ENCODE results near the gene IPCEF1. TPM values are rescaled to one million over a fixed set of nuclear protein-coding genes. Genes with fewer than 3 reads are reported as not detected.

The IPCEF1 gene
- total RNA-seq, 1 donor from 2014 or later: not detected

DNA sequence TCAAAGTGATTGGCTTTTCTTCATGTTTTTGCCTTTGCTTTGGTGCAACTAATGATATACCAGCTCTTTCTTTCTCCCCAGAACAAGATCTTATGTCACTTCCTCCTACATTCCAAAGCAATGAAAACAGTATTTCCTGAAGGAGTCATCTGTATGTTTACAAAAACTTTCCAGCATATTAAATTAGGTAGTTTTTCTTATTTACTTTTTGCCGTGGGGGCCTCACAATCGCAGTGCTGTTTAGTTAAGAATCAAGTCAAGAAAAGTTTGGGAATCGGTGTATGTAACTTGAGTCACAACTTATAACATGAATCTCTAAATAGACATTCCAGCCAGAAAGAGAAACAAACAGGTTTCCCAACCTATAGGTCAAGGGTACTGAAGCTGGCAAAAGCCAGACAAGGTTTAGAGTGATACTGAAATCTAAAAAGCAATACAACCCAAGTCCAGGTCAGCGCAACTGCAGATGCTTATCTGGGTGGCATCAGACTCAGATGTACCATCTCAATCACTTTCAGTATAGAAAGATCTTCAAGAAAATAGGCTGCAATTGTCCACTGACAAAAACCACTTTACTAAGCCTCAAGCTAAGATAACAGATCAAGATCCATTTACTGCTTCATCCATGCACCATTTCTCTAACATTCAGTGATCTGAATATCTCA lies 63.6 kb downstream of the IPCEF1 start:
- Histone ChIP-seq H3K4me1 (peaks cover 0 to 6% of the 10 kb centered on the region in 2 donors), H3K9me3 (no peaks in the 10 kb centered on the region), H3K36me3 (no peaks in the 10 kb centered on the region), H3K27ac (no peak overlapping the region), H3K27me3 (no peaks in the 10 kb centered on the region), H3K4me3 (no peak overlapping the region)
- TF ChIP-seq, protein P1, sequence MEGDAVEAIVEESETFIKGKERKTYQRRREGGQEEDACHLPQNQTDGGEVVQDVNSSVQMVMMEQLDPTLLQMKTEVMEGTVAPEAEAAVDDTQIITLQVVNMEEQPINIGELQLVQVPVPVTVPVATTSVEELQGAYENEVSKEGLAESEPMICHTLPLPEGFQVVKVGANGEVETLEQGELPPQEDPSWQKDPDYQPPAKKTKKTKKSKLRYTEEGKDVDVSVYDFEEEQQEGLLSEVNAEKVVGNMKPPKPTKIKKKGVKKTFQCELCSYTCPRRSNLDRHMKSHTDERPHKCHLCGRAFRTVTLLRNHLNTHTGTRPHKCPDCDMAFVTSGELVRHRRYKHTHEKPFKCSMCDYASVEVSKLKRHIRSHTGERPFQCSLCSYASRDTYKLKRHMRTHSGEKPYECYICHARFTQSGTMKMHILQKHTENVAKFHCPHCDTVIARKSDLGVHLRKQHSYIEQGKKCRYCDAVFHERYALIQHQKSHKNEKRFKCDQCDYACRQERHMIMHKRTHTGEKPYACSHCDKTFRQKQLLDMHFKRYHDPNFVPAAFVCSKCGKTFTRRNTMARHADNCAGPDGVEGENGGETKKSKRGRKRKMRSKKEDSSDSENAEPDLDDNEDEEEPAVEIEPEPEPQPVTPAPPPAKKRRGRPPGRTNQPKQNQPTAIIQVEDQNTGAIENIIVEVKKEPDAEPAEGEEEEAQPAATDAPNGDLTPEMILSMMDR (IDR thresholded peaks at IDR 0.05): no peak
- intact Hi-C loops (cut with DNase I): no loop called here
- no peak for DNase-seq (ENCODE audit: low spot score in 2 of 2)

DNA sequence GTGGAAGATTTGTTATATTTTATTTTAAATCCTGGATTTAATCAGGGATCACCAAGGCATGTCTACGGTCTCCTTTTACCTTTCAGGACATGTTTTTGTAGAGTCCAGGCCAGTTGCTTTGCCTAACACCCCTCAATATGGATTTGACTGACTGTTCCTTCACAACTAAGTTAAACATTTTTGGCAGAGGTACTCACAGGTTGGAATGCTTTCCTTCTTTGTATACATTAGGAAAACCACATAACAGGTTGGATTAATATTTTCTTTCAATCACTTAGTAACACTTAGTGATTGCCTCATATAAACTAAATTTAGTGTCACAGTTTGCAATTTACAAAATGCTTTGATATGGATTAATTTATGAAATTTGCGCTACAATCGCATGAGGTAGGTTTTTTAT lies 64.5 kb downstream of the IPCEF1 start:
- Histone ChIP-seq H3K9me3 (no peaks in the 10 kb centered on the region), H3K4me1 (no peaks in the 10 kb centered on the region), H3K4me3 (no peak overlapping the region), H3K36me3 (no peaks in the 10 kb centered on the region), H3K27me3 (no peaks in the 10 kb centered on the region), H3K27ac (no peak overlapping the region)
- intact Hi-C loops (cut with DNase I): no loop called here
- DNase-seq (ENCODE audit: low spot score in 2 of 2): no peak
- TF ChIP-seq, protein P1 (IDR thresholded peaks at IDR 0.05): no peak

DNA sequence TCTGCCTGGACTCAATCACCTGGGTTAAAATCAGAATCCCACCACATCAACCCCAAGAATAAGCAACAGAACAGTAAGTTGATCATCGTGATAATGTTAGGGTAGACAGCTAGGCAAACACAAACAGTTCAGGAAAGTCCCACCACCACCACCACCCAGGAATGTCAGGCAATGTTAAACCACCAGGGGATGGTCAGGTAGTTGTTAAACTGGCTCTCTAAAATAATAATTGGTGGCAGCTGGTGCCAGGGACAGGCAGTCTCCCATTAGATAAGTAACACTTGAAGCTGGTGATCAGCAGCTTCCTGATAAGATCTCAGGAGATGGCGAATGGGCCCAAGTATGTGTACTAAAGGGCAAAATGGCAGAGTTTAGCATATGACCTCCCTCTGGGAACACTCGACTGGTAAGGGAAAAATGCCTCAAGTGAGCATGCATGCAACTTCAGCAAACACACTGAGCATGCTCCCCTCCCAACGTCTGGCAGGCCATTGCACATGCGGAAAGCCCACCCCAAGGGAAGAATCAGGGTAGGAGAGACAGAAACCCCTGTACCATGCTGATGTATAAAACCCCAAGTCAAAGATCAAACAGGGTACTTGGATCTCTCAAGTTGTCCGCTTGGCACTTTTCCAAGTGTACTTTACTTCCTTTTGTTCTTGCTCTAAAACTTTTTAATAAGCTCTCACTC lies 66.6 kb downstream of the IPCEF1 start:
- intact Hi-C loops (cut with DNase I): no loop called here
- Histone ChIP-seq H3K27me3 (no peaks in the 10 kb centered on the region), H3K9me3 (no peaks in the 10 kb centered on the region), H3K27ac (no peak overlapping the region), H3K36me3 (no peaks in the 10 kb centered on the region), H3K4me3 (no peak overlapping the region), H3K4me1 (no peaks in the 10 kb centered on the region)
- TF ChIP-seq, protein P1 (IDR thresholded peaks at IDR 0.05): no peak
- DNase-seq (ENCODE audit: low spot score in 2 of 2): no peak

DNA sequence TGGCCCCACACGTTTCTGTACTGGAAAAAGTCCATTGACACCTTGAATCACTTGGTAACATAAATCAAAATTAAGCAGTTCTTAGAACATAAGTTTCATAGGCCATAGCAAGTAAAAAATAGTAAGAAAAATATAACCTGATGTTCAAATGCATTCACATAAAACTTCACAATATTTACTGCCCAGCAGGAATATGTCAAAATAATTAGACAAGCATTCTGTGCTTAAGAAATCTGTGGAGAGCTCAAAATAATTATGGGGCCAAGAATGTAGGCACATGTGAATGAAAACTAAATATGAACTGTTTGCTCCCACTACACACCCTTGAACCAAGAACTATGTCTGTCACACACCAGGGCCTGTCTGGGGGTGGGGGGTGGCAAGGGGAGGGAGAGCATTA lies 70.8 kb downstream of the IPCEF1 start:
- no peaks in the 10 kb centered on the region for H3K4me1 ChIP-seq
- no peaks in the 10 kb centered on the region for H3K27me3 ChIP-seq
- intact Hi-C loops (cut with DNase I): no loop called here
- H3K4me3 ChIP-seq: no peak overlapping the region
- H3K36me3 ChIP-seq: no peaks in the 10 kb centered on the region
- H3K27ac ChIP-seq: no peak overlapping the region
- peaks cover 0 to 7% of the 10 kb centered on the region in 2 donors for H3K9me3 ChIP-seq
- no peak for DNase-seq (ENCODE audit: low spot score in 2 of 2)
- TF ChIP-seq, protein P1 (IDR thresholded peaks at IDR 0.05): no peak

DNA sequence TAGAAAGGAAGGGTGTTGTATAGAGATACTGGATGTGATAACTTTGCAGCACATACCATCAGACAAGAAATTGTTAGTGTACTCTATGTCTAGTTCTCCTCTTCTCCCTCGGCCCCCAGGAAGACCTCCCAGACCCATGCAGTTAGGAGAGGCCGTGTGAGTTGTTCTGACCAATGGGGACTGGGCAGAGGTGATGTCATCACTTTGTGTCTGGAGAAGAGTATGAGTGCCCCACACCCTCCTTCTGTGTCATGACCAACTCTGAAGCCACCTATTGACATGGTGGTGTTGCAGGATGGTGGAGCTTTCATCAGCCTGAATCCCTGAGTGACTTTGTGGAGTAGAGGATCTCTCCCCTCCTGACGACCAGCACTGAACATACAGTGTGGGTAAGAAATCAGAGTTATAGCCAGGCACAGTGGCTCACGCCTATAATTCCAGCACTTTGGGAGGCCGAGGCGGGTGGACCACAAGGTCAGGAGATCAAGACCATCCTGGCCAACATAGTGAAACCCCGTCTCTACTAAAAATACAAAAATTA lies 72.2 kb downstream of the IPCEF1 start:
- H3K36me3 ChIP-seq: no peaks in the 10 kb centered on the region
- TF ChIP-seq, protein P1 (IDR thresholded peaks at IDR 0.05): no peak
- intact Hi-C loops (cut with DNase I): no loop called here
- no peak overlapping the region for H3K27ac ChIP-seq
- no peak for DNase-seq (ENCODE audit: low spot score in 2 of 2)
- no peaks in the 10 kb centered on the region for H3K4me1 ChIP-seq
- H3K27me3 ChIP-seq: no peaks in the 10 kb centered on the region
- H3K4me3 ChIP-seq: no peak overlapping the region
- peaks cover 0 to 7% of the 10 kb centered on the region in 2 donors for H3K9me3 ChIP-seq

Measured in ascending aorta (tissue), 2 donors.